ENCODE data around the gene IL24.

The IL24 gene

GRCh38 chr1:206926286-206926685 is 29.0 kb downstream of the IL24 start:
- DNase-seq = no peak

DNA sequence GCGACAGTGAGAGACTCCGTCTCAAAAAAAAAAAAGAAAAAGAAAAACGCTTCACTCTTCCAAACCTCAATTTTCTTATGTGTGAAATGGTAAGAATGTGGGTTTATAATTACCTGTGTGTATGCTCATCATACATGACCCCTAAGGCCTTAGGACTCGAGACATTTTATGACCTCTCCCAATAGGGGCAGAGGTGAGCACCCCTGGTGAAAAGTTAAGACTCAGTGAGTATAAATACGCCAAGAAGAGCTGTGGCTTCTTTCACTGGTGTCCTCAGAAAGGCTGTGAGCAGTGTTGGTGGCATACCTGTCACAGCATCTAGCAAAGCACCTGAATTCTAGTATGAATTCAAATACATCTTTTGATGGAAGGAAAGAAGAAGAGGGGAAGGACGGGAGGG is 32.3 kb downstream of the IL24 start:
- no peak for DNase-seq

DNA sequence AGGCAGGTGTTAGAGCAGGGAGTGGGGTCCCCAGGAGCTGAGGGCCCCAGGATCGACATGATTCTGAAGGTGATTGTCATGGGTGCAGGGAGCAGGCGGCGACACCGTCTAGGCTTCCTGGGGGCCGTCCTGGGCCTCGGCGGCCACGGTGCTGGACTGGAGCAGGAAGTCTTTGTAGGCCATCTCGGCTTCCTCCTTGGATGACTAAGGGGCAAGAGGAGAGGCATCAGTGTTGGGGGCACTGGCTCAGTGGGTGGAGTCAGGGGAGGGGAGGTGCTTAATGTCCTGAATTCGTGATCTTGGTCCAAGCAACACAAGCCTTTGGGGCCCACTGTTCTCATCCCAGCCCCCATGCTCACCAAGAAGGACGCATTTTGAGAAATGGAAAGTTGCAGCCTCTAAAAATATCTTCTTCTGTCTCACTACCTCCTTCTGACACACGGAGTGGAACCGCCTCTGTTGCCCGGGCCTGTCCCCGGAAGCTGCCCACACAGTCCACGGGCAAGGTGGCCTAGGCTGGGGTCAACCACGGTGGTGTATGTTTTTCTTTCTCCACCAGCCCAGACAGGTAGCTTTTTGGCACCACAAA is 33.1 kb downstream of the IL24 start:
- peak; percentile 78 for DNase-seq

- DNase-seq = no peak
Measured at GRCh38 chr1:206931709-206932108, 34.5 kb downstream of the IL24 start.

DNA sequence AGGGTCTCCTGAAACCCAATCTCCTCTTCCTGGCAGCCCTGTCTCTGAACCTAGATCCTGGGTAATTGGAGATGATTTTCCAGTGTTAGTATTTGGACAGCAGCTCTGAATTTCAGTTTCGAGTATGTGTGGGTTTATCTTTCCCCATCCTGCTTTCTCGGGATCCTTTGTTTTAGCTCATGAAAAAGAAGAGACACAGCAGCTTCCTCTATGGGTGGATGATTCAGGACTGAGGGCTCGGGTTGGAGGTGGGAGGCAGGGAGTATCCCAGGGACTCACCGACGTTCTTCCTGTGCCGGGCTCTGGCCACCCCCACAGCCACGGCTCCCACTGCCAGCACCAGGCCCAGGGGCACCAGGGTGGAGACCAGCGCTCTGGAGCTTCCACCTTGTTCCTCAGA is 34.9 kb downstream of the IL24 start:
- DNase-seq = no peak

- peak; percentile 80 to 82 for DNase-seq
Measured at GRCh38 chr1:206933333-206933945, 36.2 kb downstream of the IL24 start.

DNA sequence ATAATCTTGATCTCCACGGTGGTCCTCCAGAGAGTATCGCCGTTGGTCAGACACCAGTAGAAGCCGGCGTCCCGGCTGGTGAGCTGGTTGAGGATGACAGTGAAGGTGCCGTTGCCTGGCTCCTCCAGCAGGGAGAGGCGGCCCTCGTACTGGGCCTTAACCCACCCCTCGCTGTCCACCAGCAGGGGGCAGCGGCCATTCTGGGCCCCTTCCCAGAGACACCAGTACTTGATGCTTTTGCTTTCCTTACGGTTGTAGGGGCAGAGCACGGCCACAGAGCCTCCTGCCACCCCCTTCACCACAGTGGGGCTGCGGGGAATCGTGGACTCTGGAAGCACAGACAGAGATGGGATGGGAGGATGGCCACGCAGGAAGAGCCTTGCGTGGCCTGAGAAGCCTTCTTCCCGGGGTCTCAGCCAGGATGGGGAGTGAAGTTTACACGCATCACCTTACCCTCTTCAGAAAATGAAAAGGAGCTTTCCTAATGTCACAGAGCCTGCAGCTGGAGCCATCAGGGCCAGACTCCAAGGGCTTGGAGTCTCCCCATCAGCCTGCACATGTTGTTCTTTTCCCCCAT is 38.3 kb downstream of the IL24 start:
- DNase-seq = peak; percentile 75 to 76

DNA sequence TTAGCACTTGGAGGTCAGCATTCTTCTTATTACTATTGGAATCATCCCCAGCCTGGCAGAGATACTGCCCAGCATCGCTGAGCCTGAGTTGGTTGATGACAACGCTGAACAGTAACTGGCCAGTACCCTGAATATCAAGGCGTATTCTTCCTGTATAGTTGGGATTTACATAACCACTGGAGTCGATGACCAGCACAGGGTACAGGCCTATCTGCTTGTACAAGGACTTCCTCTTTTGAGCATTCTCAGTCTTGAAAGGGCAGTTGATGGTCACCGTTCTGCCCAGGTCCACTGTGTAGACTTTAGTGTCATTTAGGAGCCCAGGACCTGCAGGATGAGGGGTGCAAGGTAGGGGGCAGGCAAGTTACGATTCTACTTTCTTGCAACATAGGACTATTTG is 40.2 kb downstream of the IL24 start:
- no peak for DNase-seq

DNA sequence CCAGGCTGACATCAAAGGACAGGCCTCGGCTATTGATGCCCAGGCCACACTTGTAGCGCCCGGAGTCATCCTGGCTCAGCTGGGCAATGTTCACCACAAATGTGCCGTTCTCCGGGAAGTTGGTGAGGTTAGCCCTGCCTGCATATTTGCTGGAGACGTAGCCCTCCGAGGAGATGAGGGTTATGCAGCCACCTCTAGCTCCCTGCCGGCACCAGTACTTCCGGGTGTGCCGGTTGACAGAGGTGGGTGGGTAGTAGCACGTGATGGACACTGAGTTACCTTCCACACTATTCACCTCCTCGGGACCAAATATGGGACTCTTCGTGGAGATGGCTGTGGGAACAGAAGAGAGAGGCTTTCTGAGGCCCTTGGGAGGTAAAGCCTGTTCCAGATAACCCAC is 41.9 kb downstream of the IL24 start:
- DNase-seq = no peak

DNA sequence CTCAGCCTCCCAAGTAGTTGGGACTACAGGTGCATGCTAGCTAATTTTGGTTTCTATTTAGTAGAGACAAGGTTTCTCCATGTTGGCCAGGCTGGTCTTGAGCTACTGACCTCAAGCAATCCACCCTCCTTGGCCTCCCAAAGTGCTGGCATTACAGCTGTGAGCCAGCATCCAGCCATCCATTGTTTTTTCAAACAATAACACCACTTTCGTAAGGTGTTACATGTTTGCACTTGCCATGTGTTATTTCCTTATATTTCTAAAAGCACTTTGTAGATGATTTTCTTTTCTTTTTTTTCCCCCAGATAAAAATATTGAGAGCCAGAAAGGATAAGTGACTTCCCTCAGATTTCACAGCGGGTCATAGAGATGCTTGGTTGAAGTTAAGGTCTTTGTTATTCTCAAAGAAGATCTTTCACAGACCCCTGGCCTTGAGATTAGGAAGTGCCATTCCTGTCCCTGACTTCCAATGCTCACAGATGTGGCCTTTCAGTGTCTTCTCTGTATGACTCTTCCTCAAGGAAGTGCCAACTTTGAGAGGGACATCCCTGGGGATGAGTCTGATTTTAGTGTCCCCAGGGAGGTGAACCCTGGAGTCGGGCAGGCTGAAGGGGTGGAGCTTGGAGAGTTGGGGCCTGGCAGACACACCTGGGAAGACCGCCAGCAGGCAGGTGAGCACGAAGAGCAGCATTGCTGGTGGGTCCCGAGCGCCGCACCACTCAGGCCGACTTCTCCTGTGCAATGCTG is 42.8 kb downstream of the IL24 start:
- DNase-seq = no peak

GRCh38 chr1:206940588-206940936 is 43.3 kb downstream of the IL24 start:
- DNase-seq = no peak

DNA sequence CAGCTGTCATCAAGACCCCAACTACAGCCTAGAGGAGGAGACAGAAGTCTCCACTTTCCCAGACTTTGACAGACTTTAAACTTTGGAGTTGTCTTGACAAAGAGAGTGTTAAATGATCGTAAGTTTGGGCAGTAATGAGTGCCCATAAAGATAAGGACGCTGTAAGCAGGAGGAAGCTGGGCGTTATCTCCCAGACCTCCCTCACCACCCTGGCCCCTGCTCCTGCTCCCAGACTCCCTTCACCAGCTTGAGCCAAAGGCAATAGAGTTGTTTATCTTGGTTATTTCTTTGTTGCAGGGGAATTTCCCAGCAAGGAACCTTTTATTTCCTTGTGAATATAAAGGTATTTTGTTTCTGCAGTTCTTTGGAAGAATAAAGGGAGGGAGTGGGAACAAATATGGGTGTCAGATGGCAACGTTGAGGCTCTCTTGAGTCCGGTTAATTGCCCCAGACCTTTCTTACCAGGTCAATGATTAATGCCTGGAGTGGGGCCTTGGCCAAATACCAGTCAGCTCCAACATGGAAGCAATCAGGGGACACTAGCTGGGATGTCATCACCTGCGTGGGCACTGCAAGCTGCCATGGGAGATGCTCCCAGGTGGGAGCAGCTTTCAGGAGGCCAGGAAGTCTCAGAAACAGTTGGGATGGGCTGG is 44.6 kb downstream of the IL24 start:
- no peak for DNase-seq

DNA sequence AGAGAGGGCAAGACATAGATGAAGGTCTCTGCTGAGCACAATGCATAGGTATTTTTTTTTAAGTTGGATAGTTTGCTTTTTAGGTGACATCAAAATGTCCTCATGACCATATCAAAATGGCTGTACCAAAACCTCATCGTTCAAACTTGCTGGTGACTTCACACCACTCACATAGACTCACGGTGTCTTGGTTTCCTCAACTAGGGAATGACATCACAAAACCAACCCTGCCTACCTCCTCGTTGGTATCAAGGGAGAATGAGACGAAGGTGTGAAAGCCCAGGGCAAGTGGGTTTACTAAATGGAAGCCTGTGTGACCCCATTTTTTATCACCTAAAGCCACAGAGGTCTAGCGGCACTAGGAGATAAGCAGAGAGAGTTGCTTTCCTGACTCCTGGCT is 47.5 kb downstream of the IL24 start:
- DNase-seq = no peak

DNA sequence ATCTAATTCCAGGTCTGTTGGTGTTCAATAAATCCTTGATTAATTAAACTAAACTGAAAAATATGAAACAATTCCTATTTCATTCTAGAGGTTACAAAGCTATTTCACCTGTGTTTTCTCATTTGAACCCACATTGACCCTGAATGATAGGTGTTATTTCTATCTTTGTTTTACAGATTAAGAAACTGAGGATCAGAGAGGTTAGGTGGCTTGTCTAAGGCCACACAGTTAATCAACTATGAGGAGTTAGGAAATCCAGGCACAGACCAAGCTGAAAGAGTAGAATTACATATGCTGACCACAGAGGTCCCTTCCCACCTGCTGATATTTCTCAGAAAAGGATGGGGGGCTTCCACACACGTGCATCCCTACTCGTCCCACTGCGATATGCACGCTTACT is 48.5 kb downstream of the IL24 start:
- no peak for DNase-seq

- no peak for DNase-seq
Measured at GRCh38 chr1:206946261-206946660, 49.0 kb downstream of the IL24 start, which contains the start of gene PIGR. PIGR (minus strand) TSS chr1:206946466; CDS start chr1:206940531, 5,935 bp downstream.

DNA sequence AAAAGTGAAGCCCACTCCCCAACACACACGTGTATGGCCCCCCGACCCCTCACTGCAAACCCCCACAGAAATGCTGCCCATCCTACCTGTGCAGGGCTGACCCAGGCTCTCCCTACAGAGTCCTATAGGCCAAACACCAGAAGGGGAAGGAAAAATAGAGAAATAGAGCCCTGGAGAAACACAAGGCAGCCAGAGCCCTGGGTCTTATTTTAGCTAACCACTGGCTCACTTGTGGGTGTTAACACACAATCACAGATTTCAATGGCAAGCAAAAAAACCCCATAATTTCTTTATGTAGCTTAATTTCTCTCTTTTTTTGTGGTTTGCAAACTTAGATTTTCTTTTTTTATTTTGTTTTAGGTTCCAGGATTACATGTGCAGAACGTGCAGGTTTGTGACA is 50.0 kb downstream of the IL24 start:
- DNase-seq = no peak

DNA sequence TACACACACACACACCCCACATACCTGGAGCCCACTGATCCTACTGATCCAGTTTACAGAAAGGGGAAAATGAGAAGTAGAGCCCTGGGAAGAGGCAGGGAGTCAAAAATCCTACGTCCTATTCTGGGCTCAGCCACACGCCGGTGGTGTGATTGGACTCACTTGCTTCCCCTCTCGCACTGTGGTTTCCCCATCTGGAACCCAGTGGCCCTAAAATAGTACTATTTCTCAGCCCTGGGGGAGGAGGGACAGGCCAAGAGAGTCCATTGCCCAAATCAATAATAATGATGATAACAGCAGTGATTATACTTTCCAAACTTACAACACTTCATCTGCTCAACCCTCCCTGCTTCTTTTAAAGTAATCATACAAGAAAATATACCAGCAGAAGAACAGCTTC is 52.0 kb downstream of the IL24 start:
- DNase-seq = no peak

GRCh38 chr1:206949641-206950040 is 52.4 kb downstream of the IL24 start:
- no peak for DNase-seq

DNA sequence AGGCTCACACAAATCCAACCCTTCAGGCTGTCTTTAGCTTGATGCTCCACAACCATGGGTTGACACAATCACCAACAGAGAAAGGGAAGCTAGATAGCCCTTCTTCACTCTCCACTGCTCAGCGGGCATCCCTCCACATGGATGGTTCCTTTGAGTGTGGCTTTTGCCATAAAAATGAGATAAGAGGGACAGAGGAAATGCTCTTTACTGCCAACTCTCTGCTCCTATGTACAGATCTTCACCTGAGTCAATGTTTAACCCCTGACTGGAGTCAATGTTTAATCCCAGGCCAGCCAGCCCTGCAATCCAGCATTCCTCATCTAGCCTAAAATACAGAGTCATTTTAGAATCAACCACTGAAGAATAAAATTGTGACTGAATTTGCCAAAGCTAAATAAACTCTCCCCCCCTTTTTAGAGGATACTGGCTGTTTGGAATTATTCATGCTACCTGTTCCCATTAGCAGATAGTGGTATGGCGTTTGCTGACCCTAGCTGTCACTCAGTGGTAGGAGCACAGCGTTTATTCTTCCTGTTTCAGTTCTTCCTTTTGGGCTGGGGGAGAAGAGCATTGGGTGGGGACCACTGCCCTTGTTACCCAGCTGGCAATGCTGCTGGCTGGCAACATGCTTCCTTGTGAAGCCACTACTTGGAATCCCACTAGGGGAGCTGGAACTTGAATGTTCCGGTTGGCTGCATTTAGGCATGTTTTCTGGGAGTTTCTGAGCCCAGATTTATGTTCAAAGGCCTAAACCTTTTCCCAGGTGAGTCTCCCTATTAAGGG is 54.3 kb downstream of the IL24 start:
- DNase-seq = no peak

GRCh38 chr1:206952171-206952570 is 54.9 kb downstream of the IL24 start:
- no peak for DNase-seq

DNA sequence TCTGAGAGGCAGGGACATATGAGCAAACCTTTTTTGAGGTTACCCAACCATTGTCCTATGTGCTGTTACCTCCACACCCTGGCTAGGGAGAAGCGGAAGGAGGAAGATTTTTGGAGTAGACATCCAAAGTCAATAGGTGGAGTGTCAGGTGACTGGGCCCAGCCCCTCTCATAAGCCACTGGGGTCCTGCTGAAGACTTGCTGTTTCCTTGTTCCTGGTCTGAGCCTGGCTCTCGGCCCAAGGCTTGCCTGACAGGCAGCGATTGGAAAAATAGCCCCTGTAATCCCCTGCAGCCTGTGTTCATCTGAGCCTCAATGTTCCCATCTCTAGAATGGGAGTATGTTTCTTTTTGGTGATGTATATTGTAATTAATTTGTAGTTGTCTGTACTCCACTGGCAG is 55.9 kb downstream of the IL24 start:
- DNase-seq = no peak

GRCh38 chr1:206953626-206954025 is 56.4 kb downstream of the IL24 start:
- DNase-seq = no peak
